ENCODE measurements around the gene MBP. TPM values are rescaled to one million over a fixed set of nuclear protein-coding genes. Genes with fewer than 3 reads are reported as not detected.

The MBP gene
- total RNA-seq, 1 experiment from 2014 or later, result not detected

- no peak for DNase-seq (ENCODE audit: low spot score)
Observed at GRCh38 chr18:77133835-77134496, 1.4 kb upstream of the MBP start.

- no peak for DNase-seq (ENCODE audit: low spot score)
Observed at GRCh38 chr18:77133051-77133834, 660 bp upstream of the MBP start.

- DNase-seq (ENCODE audit: low spot score), result no peak
Observed at GRCh38 chr18:77131652-77132368, 773 bp downstream of the MBP start.

GRCh38 chr18:77131100-77131651 is 1.4 kb downstream of the MBP start:
- DNase-seq (ENCODE audit: low spot score), result no peak

GRCh38 chr18:77130229-77131099 is 2.1 kb downstream of the MBP start:
- no peak for DNase-seq (ENCODE audit: low spot score)

GRCh38 chr18:77129150-77129551 is 3.4 kb downstream of the MBP start:
- peak; percentile 55 for DNase-seq (ENCODE audit: low spot score)

- peak; percentile 70 for DNase-seq (ENCODE audit: low spot score)
Observed at GRCh38 chr18:77127769-77128671, 4.6 kb downstream of the MBP start.

- no peak for DNase-seq (ENCODE audit: low spot score)
Observed at GRCh38 chr18:77124452-77124922, 8.1 kb downstream of the MBP start.

GRCh38 chr18:77123320-77124231 is 9.0 kb downstream of the MBP start:
- no peak for DNase-seq (ENCODE audit: low spot score)

- no peak for DNase-seq (ENCODE audit: low spot score)
Observed at GRCh38 chr18:77121523-77121922, 11.1 kb downstream of the MBP start.

- no peak for DNase-seq (ENCODE audit: low spot score)
Observed at GRCh38 chr18:77119851-77120491, 12.6 kb downstream of the MBP start.

GRCh38 chr18:77119101-77119850 is 13.3 kb downstream of the MBP start:
- DNase-seq (ENCODE audit: low spot score), result no peak

- DNase-seq (ENCODE audit: low spot score), result no peak
Observed at GRCh38 chr18:77118256-77119090, 14.1 kb downstream of the MBP start.

GRCh38 chr18:77116201-77117080 is 16.1 kb downstream of the MBP start:
- DNase-seq (ENCODE audit: low spot score), result no peak

GRCh38 chr18:77115192-77115953 is 17.2 kb downstream of the MBP start:
- DNase-seq (ENCODE audit: low spot score), result no peak
